ENCODE data around the gene IL22RA1.

The IL22RA1 gene

DNA sequence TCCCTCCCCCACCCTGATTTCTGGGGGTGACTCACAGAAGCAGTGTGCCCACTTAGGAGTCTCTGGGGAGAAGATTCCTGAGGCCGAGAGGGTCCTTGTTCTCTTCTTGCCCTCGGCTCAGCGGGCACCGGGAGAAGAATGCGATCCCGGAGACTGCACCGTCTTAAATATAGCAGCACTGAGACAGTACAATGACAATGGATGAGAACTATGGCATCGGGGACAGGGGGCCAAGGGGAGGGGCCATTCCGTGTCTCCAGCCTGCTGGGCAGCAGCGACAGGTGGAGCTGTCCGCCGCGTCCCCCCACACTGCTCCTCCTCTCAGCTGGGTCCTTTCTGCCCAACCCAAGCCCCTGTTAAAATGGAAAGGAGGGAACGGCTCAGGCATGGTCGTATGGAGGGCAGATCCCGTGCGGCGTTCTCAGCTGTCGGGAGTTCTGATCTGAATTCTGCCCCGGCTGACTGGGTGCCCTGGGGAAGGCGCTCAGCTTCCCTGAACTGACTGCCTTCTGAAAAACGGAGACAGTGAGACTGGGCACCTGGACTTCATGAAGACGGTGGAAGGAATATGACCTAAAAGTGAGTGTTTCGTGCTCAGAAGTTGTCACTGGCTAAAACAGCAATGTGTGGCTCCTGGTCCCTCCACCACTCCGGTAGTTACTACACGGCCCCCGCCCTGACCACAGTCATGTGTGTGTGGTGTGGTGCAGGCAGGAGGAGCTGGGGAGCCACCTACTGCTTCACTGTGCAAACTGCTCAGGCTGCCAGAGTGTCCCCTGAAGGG, 30.8 kb downstream of the IL22RA1 start, which contains the start of gene MYOM3:
Gene MYOM3 (minus strand): TSS at position 140 of the 784 bp plus-strand sequence. CDS start 3,499 bp downstream, outside the sequence.
- peak; percentile 12 for DNase-seq

DNA sequence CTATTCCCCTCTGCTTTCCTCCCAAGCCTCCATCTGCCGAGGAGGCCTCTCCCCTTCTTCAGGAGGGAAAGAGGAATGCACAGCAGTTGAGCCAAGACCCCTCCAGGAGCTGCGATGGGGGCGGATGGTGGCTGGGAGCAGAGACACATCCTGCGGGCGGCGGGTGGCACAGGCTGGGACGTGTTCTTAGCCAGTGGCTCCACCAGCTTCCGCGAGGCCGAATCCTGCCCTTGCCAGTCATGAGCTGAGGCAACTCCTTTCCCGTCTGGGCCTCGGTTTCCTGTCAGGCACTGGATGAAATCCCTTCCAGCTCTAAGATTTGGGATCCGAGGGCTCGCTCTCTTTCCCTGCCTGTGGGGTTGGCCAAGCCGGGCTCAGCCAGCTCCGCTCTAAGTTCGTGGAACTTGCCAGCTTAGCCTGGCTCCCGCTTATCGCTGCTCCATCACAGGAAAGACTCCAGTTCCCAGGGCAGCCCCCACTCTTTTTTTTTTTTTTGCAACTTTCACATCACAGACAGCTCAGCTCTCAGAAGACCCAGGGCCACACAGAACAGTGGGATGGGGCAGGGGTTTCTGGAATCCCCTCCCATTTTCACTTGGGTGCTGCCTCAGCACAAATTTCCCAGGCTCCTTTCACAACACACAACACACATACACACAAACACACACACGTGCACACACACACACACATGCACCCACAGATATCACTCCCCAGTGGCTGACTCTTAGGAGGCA, 31.5 kb downstream of the IL22RA1 start:
- DNase-seq: no peak

DNA sequence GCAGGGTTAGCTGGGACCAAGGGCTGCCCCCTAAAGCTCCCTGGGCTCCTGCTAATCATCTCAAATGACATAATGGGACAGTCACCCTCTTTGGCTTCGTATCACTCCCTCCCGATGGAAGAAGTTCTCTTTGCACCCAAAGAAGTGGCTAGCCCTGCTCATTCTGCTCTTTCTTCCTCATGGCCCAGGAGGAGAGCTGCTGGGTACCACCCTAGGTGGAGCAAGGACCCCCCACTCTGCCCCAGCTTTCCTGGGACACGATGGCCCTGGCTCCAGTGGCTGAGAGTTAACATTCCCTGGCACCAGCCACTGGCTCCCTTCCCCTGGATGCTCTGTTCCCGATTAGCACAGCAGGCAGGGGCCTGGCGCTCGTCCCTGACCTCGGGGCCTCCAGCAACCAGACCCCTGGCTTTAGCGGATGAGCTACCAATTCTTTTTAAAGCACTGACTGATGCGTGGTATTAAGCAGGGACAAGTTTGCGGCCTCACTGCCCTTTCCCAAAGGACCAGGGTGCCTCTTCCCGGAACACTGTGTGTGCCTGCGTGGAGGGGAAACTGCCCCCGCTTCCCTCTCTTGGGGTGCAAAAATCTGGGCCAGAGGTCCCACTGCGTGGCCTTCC, 32.2 kb downstream of the IL22RA1 start:
- DNase-seq: no peak

GRCh38 chr1:24109686-24110475, 33.1 kb downstream of the IL22RA1 start:
- no peak for DNase-seq

DNA sequence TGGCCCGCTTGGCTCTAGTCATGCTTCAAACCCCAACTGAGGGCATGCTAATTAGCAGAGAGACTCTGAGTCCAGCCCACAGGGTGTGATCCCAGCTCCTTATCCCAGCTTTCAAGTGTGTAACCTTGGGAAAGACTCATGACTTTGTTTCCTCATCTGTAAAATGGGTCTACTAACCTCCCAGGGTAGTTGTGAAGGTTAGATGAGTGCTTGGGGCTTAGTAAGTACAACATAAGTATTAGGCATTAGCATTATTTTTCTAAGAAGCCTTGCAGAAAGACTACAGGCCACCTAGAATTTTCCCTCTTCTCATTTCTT, 33.8 kb downstream of the IL22RA1 start:
- DNase-seq: no peak

DNA sequence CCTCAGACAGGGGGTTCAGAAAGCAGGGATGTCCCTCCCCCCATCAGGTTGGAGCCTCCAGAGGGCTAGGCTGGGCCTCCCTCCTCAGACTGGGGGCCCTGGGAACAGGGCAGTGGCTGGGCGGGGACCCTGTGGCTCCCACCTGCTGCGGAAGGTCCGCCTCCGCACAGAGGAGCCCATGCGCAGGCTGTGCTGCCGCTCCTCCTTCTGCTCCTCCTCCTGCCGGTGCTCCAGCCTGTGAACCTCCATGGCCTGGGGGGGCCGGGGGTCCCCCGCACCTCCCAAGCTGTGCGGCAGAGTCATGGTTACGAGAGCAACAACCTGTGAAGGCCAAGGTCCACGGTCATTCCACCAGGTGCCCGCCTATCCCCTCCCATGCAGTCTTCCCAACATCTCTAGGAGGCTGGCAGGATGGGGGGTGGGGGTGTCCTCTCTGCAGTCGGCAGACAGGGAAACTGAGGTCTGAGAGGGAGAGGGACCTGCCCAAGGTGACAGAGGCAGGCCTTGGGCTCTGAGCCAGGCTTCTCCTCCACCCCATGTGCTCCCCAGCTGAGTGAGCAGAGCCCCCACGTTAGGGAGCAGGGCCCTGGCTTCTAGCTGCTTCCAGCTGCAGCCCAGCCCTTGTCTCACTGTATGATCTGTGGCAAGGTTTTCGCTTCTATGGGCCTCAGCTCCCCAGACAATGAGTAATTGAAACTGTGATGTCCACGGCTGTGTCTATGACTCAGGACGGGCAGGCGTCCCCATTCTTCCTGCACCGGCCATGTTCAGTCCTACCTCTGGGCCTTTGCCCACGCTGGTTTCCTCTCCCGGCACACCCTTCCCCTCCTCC, 34.4 kb downstream of the IL22RA1 start:
- no peak for DNase-seq

- DNase-seq: no peak
Observed at GRCh38 chr1:24107462-24108138, 35.3 kb downstream of the IL22RA1 start.

DNA sequence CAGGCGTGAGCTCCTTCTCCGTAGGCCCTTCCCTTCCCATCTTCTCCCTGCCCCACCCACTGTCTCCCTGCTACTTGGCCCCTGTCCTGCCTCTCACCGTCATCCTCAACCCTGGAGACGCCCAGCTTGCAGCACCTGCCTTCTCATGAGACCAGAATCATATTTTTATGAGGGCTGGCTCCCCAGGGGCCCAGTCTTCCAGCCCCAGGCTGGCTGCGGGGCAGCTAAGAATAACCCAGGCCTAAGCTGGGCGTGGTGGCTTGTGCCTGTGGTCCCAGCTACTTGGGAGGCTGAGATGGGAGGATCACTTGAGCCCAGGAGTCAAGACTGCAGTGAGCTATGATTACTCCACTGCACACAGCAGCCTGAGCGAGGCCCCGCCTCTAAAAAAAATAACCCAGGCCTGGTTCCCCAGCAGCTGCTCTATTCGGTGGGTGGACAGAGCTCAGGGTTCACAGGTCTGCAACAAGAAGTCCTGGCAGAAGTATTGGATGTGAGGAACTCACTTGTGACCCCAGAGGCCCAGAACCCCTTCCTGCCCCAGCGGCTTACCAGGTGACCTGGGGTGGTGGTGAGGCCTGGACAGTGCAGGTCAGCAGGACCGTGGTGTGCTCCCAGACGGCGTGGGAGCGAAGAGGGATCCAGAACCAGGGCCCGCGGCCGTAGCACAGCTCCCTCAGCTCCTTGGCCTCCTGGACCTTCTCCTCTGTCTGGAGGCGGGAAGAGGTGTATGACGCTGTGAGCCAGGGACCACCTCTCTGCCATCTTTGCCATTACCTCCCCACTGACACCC, 37.4 kb downstream of the IL22RA1 start:
- DNase-seq: no peak

DNA sequence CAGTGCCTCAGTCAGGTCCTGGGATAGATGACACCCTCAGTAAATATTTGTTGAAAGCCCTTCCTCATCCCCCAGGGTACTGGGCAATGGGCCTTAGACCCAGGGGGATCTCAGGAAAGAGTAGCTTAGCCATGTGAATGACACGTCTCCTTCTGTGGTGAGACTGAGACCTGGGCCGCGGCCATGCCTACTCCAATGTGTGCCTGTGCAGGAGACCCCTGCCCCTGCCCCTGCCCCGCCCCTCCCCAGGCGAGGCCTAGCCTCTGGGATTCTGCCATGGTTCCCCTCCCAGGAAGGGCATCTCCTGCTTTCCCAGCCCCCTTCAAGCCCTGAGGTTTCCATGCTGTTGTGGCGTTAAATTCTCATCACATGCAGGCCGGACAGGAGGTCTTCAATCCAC, 38.1 kb downstream of the IL22RA1 start:
- DNase-seq: no peak

DNA sequence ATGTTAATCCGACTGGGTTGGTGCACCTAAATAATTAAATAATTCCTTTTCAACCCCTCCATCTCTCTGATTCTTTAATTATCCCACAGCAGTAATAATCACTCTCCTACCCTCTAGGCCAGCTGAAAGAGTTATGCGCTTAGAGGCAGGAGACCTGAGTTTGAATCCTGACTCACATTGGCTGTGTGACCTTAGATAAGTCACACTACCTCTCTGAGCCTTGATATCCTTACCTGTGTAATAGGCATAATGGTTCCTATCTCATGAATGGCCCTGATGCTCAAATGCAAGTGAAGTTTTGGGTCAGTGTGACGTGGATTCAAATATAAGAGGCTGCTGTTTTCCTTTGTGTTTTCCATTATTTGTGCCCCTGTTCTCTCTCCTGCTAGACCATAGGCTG, 39.1 kb downstream of the IL22RA1 start:
- DNase-seq: no peak

DNA sequence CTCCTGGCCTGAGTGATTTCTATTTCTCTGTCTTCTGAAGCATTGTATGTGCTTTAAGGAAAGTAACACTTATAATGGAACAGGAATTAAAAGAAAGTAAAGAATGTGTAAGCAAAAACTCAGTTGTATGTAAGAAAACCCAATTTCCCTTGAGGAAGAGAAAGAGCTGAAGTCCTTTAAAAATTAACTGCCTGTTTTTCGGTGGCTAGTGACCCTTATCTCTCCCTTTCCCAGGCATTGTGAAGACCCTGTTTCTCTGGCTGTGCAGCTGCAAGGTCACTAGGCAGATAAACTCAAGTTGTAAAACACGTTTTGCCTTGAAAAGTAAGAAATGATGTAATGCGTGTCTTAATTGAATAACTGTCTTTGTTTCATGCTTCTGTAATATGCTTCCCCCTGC, 39.5 kb downstream of the IL22RA1 start:
- no peak for DNase-seq

GRCh38 chr1:24102961-24103360, 40.0 kb downstream of the IL22RA1 start:
- DNase-seq: no peak

DNA sequence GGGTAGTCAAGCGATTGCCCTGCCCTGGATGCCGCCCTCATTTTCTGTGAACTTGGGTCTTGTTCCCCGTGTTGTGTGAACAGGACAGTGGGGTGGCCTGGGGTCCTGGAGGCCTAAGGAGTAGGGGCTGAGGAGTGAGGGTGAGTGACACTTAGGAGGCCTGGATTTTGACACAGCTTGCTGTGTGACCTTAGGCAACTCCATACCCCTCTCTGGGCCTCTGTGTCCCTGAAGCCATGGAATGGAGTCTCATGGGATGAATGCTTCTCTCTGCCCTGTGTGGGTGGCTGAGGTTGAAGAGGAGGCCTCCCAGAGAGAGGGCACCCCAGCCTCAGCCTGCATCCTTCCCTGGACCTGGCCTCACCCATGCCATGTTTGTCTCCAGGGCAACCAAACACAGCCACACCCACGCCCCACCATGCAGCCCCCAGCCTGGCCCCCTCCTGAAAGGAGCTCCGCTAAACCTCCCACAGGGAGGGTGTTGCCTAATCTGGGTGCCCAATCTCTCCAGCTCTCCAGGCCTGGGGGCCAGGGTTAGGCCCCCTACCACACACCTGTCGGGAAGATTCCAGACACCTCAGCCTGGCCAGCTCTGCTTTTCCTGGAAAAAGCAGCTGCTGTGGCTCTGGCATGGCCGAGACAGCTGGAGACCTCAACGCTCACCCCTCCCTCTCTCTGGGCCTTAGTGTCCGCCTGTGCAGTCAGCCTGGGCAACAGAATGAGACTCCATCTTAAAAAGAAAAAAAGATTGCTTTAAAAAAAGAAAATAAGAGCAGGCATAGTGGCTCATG, 40.9 kb downstream of the IL22RA1 start:
- no peak for DNase-seq

GRCh38 chr1:24100945-24101737, 41.8 kb downstream of the IL22RA1 start:
- no peak for DNase-seq

DNA sequence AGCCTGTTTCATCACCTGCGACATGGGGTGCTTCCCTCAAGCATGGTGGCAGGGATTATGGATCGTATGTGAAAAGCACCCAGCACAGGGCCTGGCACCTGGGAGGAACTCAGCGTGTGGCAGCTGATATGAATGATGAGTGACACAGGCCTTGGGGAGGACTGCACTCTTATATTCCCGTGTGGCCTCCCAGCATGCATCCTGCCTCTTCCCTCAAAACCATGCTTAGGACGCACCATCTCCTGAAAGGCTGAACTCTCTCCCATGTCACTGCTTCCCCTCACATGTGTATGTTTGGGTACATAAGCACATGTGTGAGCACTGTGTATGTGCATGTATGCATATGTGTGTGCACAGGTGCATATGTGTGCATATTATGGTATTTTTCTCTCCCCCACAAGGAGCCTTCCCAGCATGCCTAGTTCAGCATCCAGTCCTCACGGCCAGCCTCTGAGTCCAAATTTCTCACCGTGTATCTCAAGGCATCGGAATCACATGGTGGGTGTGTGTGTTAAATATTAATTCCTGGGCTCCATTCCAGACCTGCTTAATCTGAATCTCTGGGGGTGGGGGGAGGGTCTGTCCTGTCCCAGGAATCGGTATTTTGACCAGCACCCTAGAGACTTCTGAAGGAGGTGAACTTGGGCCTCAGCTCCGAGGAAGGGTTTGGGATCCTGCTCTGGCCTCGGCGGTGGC, 43.8 kb downstream of the IL22RA1 start:
- no peak for DNase-seq

DNA sequence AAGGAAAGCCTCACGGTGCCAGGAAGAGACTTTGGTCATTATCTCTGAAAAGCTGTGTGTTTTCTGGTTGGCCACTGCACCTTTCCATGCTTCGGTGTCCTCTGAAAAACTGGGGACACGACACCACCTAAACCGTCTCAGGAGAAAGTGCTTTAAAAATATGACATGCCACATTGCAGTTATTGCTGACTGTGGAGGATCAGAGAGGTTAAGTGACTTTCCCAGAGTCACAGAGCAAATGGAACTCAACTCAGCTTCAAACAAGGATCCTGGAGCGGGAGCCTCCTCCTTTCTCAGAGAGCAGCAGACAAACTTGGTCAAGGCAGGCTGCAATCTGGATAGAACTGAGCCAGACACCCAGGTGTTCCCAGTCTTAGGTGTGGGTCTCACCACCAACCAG, 44.8 kb downstream of the IL22RA1 start:
- no peak for DNase-seq

- no peak for DNase-seq
Observed at GRCh38 chr1:24097663-24098062, 45.3 kb downstream of the IL22RA1 start.

- DNase-seq: no peak
Observed at GRCh38 chr1:24096739-24097103, 46.2 kb downstream of the IL22RA1 start.
